ENCODE data around the gene TAF1A. TPM values are rescaled to one million over a fixed set of nuclear protein-coding genes. Genes with fewer than 3 reads are reported as not detected.

The TAF1A gene
- total and polyA plus RNA-seq, 10 donors: 4.0 to 14.9 (median 10.8) TPM

DNA sequence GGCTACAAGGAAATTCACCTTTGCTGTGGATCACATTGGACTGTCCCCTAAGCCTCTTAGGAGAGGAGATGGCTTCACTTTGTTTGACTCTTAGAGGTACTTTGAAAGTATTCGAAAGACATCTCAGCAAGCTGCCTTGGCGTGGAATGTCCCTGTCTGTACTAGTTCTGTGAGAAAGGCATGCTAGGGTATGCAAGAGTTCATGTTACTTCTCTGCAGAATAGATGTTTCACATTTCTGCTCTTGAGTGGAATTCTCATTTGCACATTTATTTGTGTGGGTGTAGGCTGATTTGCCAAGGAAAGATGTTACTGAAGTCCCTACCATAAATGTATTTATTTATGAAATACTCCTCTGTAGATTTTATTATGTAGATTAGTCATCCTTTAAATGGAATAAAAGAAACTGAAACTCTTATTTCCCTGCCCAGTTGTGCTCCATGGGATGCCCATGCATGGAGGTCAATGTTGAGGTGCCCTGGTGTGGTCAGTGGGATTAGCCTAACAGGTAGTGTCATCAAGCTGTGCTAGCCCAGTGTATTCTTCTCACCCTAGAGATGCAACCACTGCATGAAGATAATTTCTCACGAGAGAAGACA lies 42.0 kb upstream of the TAF1A start:
- 89 to 98% (median 91%) methylated on average over 3 of the region's 3 CpGs for WGBS, 5 donors
- peaks cover 0 to 17% (median 5%) of the 10 kb centered on the region in 6 donors for H3K4me1 ChIP-seq
- intact Hi-C loops (cut with DNase I; ENCODE audit: low total_unique reads): loop anchor here (5.0 to 10.0 kb wide), 2 partner anchors 47 to 164 kb away; partner anchors contain the start of gene TAF1A
- no peak overlapping the region for H3K4me3 ChIP-seq
- H3K27ac ChIP-seq: no peak overlapping the region
- H3K9me3 ChIP-seq: no peaks in the 10 kb centered on the region
- no peak for TF ChIP-seq POLR2AphosphoS5 (IDR thresholded peaks at IDR 0.05)
- TF ChIP-seq POLR2A (IDR thresholded peaks at IDR 0.05): no peak
- TF ChIP-seq, protein P1, sequence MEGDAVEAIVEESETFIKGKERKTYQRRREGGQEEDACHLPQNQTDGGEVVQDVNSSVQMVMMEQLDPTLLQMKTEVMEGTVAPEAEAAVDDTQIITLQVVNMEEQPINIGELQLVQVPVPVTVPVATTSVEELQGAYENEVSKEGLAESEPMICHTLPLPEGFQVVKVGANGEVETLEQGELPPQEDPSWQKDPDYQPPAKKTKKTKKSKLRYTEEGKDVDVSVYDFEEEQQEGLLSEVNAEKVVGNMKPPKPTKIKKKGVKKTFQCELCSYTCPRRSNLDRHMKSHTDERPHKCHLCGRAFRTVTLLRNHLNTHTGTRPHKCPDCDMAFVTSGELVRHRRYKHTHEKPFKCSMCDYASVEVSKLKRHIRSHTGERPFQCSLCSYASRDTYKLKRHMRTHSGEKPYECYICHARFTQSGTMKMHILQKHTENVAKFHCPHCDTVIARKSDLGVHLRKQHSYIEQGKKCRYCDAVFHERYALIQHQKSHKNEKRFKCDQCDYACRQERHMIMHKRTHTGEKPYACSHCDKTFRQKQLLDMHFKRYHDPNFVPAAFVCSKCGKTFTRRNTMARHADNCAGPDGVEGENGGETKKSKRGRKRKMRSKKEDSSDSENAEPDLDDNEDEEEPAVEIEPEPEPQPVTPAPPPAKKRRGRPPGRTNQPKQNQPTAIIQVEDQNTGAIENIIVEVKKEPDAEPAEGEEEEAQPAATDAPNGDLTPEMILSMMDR (IDR thresholded peaks at IDR 0.05 in 8 of 11, conservative IDR thresholded peaks at IDR 0.05 in 3 of 11): no peak
- DNase-seq: no peak
- no peaks in the 10 kb centered on the region for H3K27me3 ChIP-seq (replicated peaks in 1 of 7)
- H3K36me3 ChIP-seq: peaks cover 0 to 95% (median 61%) of the 10 kb centered on the region in 6 donors

DNA sequence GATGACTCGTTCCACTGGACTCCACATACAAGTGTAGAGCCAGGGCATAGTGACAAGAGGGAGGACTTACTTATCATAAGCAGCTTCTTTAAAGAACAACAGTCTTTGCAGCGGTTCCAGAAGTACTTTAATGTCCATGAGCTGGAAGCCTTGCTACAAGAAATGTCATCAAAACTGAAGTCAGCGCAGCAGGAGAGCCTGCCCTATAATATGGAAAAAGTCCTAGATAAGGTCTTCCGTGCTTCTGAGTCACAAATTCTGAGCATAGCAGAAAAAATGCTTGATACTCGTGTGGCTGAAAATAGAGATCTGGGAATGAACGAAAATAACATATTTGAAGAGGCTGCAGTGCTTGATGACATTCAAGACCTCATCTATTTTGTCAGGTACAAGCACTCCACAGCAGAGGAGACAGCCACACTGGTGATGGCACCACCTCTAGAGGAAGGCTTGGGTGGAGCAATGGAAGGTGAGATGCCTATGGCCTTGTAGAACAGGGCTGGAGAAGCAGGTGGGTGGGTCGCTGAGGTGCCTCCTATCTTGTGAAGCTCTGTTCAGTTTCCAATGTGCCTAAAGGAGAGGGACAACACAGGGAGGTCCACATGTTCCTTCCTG lies 40.3 kb upstream of the TAF1A start:
- WGBS, 5 donors: 87 to 96% (median 94%) methylated on average over 7 of the region's 7 CpGs
- H3K4me3 ChIP-seq: no peak overlapping the region
- H3K4me1 ChIP-seq: peaks cover 0 to 17% (median 5%) of the 10 kb centered on the region in 6 donors
- no peaks in the 10 kb centered on the region for H3K9me3 ChIP-seq
- intact Hi-C loops (cut with DNase I; ENCODE audit: low total_unique reads): loop anchor here (5.0 to 10.0 kb wide), 2 partner anchors 45 to 163 kb away; partner anchors contain the start of gene TAF1A
- DNase-seq: no peak
- H3K27ac ChIP-seq: no peak overlapping the region
- peaks cover 0 to 97% (median 71%) of the 10 kb centered on the region in 6 donors for H3K36me3 ChIP-seq
- no peaks in the 10 kb centered on the region for H3K27me3 ChIP-seq (replicated peaks in 1 of 7)
- TF ChIP-seq POLR2AphosphoS5 (IDR thresholded peaks at IDR 0.05): no peak
- no peak for TF ChIP-seq POLR2A (IDR thresholded peaks at IDR 0.05)
- TF ChIP-seq, protein P1 (IDR thresholded peaks at IDR 0.05 in 8 of 11, conservative IDR thresholded peaks at IDR 0.05 in 3 of 11): no peak

DNA sequence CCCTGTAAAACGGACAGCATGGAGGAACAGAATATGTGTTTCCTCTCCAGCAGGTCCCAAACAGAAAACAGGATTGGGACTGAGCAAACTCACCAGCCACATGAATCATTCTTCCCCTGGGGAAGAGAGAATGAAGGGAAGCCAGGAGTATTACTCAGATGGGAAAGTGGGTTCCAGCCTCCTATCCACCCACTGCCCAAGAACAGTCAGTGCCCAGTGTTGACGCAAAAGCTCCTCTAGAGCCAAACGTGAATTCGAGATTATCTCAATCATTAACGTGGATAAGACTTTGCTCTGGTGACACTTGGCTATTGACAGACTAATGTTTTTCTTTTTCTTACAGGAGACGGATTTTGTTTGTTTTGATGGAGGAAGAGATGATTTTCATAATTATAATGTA lies 37.5 kb upstream of the TAF1A start:
- Histone ChIP-seq H3K9me3 (no peaks in the 10 kb centered on the region), H3K36me3 (peaks cover 0 to 100% (median 71%) of the 10 kb centered on the region in 6 donors), H3K4me3 (no peak overlapping the region), H3K4me1 (no peaks in the 10 kb centered on the region), H3K27ac (no peak overlapping the region), H3K27me3 (replicated peaks in 1 of 7) (no peaks in the 10 kb centered on the region)
- DNase-seq: no peak
- 92 to 96% (median 94%) methylated on average over 6 of the region's 6 CpGs for WGBS, 5 donors
- TF ChIP-seq POLR2AphosphoS5 (IDR thresholded peaks at IDR 0.05): no peak
- TF ChIP-seq, protein P1 (IDR thresholded peaks at IDR 0.05 in 8 of 11, conservative IDR thresholded peaks at IDR 0.05 in 3 of 11): no peak
- TF ChIP-seq POLR2A (IDR thresholded peaks at IDR 0.05): no peak
- intact Hi-C loops (cut with DNase I; ENCODE audit: low total_unique reads): no loop called here

DNA sequence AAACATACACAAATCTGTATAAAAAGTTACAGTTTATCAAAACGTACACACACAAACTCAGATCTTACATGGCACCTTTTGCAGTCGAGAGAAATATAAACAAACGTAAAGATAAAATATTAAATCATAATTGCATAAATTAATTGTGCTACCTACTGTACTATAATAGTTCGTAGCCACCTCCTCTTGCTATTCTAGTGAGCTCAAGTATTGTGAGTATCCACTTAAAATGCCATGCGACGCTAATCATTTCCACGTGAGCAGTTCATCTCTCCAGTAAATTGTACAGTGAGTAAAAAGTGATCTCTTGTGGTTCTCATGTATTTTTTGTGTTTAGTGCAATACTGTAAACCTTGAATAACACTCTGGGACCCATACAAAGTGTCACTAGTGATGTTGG lies 34.5 kb upstream of the TAF1A start:
- peaks cover 3 to 16% (median 7%) of the 10 kb centered on the region in 6 donors for H3K4me1 ChIP-seq
- no peak for DNase-seq
- intact Hi-C loops (cut with DNase I; ENCODE audit: low total_unique reads): no loop called here
- 95 to 97% (median 96%) methylated on average over 7 of the region's 7 CpGs for WGBS, 5 donors
- H3K27me3 ChIP-seq (replicated peaks in 1 of 7): no peaks in the 10 kb centered on the region
- TF ChIP-seq POLR2AphosphoS5 (IDR thresholded peaks at IDR 0.05) (no peak), POLR2A (IDR thresholded peaks at IDR 0.05) (no peak)
- TF ChIP-seq, protein P1 (IDR thresholded peaks at IDR 0.05 in 8 of 11, conservative IDR thresholded peaks at IDR 0.05 in 3 of 11): no peak
- H3K27ac ChIP-seq: no peak overlapping the region
- H3K9me3 ChIP-seq: no peaks in the 10 kb centered on the region
- peaks cover 0 to 81% (median 59%) of the 10 kb centered on the region in 6 donors for H3K36me3 ChIP-seq
- no peak overlapping the region for H3K4me3 ChIP-seq
